HG02588 (cell line): Measurements from ENCODE around the gene ZNF614.
"Not testable (repeated sequence)": the region's sequence is repeated elsewhere in the genome, so short reads cannot be mapped to it uniquely, and the experiment has no call there.

Source experiments
- ATAC-seq: cut with Tn5 transposase; IDR thresholded peaks from one replicate; pipeline ENCODE4 v1.9.1; 2021; ENCODE audit warnings: mild to moderate bottlenecking, moderate library complexity; ENCODE audit not compliant: unreplicated experiment

Gene ZNF614

GRCh38 chr19:51993422-51993821 is 34.8 kb downstream of the ZNF614 start:
- no peak for ATAC-seq

- ATAC-seq = peak; percentile 68
Measured at GRCh38 chr19:51986309-51987291, 41.6 kb downstream of the ZNF614 start, which contains the start of gene ZNF350. Gene ZNF350, minus strand, starts transcription at chr19:51986840. Its CDS starts 12,480 bp downstream, at chr19:51974360.

- ATAC-seq = no peak
Measured at GRCh38 chr19:51983361-51983760, 44.8 kb downstream of the ZNF614 start.

- not testable (repeated sequence) for ATAC-seq
Measured at GRCh38 chr19:51980926-51981325, 47.3 kb downstream of the ZNF614 start.

- no peak for ATAC-seq
Measured at GRCh38 chr19:51980116-51980736, 48.0 kb downstream of the ZNF614 start.

GRCh38 chr19:51978882-51979281 is 49.3 kb downstream of the ZNF614 start:
- ATAC-seq = no peak

- no peak for ATAC-seq
Measured at GRCh38 chr19:51977346-51977745, 50.8 kb downstream of the ZNF614 start.

- no peak for ATAC-seq
Measured at GRCh38 chr19:51976852-51977251, 51.3 kb downstream of the ZNF614 start.

GRCh38 chr19:51975787-51976186 is 52.4 kb downstream of the ZNF614 start:
- ATAC-seq = not testable (repeated sequence)

- no peak for ATAC-seq
Measured at GRCh38 chr19:51971624-51972023, 56.6 kb downstream of the ZNF614 start.

GRCh38 chr19:51970718-51971117 is 57.5 kb downstream of the ZNF614 start:
- ATAC-seq = no peak

- no peak for ATAC-seq
Measured at GRCh38 chr19:51965583-51965982, 62.6 kb downstream of the ZNF614 start.
